HEK293T (cell line): Measurements from ENCODE around the gene CIROP.

Experiments
- FOXA1 ChIP-seq: fragments of 450-650 bp; IDR thresholded peaks from 2 replicates; pipeline ENCODE4 v1.6.1; 2016; ENCODE audit warnings: mild to moderate bottlenecking
- FOXK2 ChIP-seq: fragments of 450-650 bp; IDR thresholded peaks from 2 replicates; pipeline ENCODE4 v1.6.1; 2016; ENCODE audit warnings: mild to moderate bottlenecking
- NFRKB ChIP-seq: fragments of 450-650 bp; IDR thresholded peaks from 2 replicates; pipeline ENCODE4 v1.6.1; 2016; ENCODE audit warnings: mild to moderate bottlenecking, moderate library complexity
- SP1 ChIP-seq: fragments of 450-650 bp; IDR thresholded peaks from 2 replicates; pipeline ENCODE4 v1.6.1; 2017

- no peak for TF ChIP-seq FOXK2
- TF ChIP-seq SP1: no peak
- TF ChIP-seq NFRKB: no peak
- no peak for TF ChIP-seq FOXA1
These were observed 34.3 kb downstream of the CIROP start for GRCh38 chr14:23070262-23071129.
